Activated naive CD4-positive, alpha-beta T cell (primary cell): ENCODE data around the gene ABCF2.
A peak's percentile ranks its signal among the peaks of the same experiment; 100 is the strongest.

Experiments
- DNase-seq, 4 experiments: peaks; one replicate each; lab custom pipeline; 2025; lab: John Stamatoyannopoulos, UW

ABCF2 gene

DNA sequence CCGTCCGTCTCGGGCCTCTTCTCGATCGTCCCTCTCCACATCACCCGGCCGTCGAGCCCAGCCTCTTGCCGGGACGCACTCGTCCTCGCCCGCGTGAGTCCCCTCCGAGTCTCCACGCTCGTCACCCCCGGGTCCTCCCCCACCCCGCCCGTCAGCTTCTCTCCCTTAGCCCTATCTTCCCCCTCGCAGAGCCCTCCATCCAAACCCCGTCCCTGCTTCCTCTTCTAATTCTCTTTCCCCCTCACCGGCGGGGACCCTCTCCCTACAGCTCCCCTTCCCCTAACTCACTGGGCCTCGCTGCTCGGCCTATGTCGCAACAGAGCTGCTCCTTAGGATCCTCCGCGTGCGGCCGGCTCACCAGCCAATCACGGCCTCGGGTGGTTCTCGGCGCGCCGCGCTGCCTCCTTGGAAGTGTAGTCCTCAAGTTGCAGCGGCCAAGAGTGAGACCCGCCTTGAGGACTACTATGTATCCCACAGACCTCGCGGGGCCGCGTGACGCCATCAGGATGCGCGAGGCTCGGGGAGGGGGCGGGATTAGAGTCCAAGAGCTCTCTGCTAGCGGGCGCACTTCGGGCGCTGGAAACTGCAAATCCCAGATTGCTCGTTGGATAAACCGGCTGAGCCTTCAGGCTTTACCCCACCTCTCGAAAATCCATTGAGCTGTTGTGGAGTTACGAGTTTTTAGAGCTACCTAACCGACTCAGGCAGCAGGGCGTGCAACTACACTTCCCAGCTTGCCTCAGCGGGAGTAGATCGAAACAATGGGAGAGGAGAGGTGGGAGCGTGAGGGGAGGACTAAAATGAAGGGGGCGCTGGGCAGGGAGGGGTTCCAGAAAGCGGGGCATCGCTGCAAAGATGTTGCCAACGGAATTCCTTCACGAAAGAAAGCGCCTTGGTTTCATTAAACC lies at the start of gene ABCF2:
Gene ABCF2 (minus strand): TSS at position 331 of the 908 bp plus-strand sequence. CDS start 747 bp downstream, outside the sequence.
- DNase-seq: peak; percentile 90 to 98 (median 96)

DNA sequence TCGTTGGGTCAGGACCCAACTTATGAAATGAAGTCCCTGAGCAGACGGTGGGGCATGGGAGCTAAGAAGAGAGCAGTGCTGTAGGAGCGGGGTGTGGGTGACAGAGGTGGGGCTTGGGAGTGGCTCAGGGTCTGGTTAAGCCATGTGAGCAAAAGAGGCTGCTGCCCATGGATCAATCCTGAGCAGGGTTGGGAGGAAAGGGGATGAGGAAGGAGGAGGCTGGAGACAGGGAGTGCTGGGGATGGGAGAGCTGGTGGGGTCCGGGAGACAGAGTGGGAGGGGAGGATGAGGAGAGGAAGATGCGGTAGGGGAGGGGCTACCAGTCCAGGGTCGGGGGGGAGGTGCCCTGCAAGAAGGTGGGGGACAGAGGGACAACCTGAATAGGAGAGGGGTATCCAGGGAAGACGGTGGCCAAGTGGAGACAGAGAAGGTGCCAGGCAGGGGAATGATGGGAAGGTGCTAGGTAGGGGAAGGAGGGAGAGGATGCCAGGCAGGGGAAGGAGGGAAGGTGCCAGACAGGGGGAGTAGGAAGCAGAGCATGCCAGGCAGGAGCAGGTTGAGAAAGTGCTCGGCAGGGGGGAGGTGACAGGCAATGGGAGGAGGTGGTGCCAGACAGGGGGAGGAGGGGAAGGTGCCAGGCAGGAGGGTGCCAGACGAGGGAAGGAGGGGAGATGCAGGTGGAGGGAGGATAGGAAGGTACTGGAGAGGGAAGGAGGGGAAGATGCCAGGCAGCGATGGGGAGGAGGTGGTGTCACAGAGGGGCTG lies 49.0 kb upstream of the ABCF2 start:
- no peak for DNase-seq

DNA sequence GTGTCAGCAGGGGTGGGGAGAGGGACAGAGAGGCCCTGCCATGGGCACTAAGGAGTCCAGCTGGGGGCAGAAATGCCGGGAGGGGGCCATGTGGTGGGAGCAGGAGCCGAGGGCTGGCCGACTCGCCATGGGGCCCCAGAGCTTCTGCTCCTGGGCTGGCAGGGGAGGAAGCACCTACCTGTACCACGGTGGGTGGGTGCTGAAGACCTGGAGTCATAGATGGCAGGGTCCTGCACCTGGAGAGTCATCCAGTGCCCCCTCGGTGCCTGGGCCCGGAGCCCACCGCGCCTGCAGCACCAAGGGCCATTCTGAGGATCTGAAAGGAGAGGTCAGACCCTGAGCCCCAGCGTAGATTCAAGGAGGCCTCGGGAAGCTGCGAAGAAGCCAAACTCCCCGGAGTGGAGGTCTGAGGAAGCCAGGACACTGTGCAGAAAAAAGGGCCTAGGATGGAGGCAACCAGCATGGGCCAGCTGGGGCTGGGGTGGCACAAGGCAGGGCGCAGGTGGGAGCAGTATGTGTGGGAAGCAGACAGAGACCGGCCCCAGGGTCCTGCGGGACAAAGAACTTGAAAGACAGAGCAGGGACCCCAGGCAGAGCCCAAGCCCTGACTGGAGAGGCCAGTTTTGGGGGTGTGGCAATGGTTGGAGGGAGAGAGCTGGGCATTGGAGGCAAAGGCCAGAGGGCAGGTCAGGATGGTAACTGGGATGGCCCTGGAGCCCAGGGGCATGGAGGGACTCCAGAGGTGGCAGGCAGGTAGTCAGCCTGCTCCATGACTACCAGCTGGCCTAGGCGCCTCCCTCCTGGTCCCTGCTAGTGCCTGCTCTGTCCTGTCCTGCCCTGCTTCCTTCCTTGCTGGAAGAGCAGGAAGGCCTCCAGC lies 48.2 kb upstream of the ABCF2 start:
- DNase-seq: no peak

DNA sequence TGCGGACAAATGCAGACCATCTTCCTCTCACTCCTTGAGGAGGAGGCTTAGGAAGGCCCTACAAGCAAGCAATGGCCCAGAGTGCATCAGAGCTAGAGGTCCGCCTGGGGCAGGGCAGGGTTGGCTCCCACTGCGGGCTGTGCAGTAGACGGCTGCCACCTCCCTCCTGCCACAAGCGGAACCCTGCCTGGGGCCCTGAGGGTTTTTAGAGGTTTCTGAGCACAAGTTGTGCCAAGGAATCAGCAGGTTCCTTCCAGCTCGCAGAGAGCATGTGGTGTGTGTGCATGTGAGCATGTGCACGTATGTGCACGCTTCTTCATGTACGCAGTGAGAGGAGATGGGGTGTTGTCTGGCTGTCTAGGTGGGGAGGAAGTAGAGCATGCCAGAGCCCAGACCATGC lies 47.4 kb upstream of the ABCF2 start:
- DNase-seq: no peak

DNA sequence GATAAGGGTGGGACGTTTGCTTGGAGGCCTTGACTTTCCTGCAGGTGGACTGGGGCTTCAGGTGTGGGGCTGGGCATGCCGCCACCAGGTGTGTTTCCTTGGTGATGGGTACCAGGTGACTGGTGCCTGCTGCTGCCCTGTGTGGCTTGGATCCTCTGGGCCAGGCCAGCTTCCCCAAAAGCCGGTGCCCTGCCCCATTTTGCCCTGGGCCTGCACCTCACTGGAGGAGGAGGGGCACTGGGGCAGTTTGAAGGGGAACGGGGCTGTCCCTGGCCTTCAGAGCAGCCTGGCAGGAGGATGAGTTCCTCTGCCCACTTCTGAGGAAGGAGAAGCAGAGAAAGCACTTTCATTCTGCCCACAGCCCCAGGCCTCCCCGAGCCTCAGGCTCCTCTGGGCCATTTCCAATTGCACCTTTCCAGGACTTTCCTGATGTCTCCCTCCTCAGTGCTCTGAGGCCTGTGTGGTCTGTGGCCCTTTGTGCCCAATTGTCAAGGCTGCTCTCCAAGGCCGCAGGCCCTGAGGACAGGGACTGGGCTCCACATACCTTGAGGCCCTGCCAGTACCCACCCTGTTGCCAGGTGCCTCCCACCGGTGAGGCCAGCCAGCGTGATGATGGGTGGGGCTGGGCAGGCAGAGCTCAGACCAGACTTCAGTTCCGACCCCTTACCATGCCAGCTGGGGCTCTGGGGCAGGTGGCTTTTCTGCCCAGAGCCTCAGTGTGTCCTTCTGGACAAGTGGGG lies 46.8 kb upstream of the ABCF2 start:
- DNase-seq: no peak

DNA sequence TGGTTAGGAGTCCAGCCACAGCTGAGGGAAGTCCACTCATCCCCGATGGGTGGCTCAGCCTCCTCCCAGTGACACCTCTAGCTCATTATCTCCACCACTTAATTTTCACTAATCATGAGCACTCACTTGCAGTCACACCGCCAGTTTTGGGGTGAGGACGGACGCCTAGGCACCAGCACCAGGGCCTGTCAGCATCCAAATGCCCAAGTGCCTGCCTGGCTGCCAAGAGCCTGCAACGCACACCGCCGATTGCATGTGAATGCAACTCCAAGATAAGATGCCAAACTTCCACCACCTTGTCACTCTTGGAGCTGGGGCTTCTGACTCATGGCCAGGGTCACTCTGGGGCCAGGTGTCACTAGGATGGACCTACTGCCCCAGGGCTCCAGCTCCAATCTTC lies 45.9 kb upstream of the ABCF2 start:
- no peak for DNase-seq

DNA sequence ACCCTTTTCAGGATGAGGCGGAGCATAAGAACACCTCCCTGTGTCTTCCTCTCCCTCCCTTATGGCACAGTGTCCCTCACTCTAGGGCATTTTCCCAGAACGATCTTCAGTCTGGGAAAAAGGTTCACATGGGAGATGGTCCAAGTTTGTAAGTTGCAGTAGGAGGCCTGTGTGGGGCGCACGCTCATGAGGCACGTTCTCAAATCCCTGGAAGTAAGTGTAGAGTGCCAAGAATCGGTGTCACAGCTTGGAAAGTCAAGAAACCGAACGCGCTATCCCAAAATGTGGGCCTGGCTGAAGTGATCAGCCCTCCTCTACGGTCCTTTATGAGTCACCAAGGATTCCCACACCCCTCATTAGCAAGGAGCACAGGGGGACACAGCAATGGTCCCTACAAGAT lies 45.4 kb upstream of the ABCF2 start:
- no peak for DNase-seq

DNA sequence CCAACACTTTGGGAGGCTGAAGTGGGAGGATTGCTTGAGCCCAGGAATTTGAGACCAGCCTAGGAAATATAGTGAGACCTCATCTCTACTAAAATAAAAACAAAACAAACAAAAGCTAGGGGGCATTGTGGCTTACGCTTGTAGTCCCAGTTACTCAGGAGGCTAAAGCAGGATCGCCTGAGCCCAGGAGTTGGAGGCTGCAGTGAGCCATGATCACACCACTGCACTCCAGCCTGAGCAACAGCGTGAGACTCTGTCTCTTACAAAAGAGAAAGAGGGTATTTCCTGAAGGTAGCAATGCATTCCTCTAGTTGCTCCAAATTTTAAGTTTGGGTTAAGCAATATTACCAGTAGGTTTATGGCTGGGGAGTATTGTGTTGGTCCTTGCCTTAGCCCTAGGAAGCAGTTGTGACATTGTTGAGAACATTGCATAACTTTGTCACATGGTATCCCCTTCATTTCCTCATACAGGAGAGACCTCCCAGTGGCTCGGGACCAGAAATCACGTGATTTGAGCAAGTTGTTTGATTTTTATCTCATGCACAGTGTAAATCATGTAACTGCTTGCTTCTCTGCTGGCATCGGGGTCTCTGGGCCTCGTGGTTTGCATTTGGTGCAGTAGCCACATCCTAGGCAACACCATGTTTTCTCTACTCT lies 44.8 kb upstream of the ABCF2 start:
- DNase-seq: no peak

DNA sequence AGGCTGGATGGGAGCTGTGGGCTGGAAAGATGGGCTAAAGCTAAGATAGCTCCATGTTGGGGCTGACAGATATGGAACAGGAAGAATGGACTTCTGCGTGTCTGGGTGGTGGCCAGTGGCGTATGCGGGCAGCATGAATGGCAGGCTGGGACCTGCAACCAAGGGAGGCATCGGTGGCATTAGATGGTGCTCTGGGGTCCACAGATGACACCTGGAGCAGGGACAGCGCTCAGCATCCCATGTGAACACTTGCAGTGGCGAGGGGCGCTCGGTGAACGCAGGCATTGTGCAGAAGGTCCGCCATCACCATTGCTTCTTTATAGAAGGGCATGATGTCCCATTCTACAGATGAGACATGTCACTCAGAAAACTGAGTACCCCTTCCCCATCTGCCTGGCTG lies 42.5 kb upstream of the ABCF2 start:
- no peak for DNase-seq

DNA sequence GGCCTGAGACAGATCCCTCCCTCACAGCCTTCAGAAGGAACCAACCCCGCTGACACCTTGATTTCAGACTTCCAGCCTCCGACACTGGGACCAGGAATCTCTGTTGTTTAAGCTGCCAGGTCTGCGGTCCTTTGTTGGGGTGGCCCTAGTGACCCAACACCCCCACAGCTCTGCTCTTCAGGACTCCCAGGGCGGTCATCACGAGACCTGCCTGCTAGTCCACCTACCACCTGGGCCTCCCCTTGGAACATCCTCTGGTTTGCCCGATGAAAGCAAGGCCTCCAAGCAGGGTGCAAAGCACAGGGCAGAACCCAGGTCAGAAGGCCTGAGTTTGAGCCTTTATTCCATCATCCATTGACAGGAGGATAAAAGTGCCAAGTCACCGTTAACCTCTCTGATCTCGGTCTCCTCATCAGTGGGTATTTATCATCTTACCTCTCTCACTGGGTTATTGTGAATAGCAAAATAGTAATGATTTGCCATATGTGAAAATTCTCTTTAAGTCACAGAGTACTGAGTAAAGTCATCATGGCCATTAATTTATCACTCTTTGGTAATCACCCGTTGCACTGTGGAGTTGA lies 38.4 kb upstream of the ABCF2 start:
- DNase-seq: no peak

DNA sequence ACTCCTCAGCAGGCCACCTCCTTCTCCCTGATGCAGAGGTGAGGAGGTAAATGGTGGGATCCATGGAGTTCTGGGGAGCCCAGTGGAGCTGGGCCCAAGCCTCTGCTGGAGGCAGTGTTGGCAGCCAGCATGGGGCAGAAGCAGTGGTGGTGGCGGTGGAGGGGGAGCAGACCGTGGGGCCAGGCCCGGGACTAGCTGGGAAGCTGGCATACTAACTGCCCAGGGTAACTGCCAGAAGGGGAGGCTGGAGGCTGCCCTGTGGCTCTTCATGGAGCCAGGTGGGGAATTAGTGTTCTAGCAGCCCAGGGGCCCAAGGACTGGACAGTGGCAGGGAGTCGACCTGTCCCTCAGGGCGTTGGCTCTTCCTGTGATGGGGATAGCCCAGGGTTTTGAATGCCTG lies 37.6 kb upstream of the ABCF2 start:
- no peak for DNase-seq

DNA sequence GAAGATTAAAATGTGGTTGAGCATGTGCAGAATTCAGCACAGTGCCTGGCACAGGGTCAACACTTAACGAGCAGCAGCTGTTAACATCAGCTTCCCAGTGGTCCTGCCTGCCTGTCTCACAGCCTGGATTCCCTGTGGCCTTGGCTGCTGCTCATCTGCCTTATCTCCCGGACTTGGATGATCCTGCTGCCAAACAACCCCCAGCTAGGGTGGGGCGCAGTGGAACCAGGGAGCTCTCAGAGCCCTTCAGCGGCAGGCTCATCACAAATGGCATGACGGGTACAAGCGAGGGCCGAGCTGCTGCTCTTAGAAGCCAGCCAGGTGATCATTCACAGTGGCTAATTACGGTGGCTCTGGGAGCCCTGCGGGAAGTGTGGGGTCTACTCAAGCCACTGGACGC lies 34.5 kb upstream of the ABCF2 start:
- no peak for DNase-seq

DNA sequence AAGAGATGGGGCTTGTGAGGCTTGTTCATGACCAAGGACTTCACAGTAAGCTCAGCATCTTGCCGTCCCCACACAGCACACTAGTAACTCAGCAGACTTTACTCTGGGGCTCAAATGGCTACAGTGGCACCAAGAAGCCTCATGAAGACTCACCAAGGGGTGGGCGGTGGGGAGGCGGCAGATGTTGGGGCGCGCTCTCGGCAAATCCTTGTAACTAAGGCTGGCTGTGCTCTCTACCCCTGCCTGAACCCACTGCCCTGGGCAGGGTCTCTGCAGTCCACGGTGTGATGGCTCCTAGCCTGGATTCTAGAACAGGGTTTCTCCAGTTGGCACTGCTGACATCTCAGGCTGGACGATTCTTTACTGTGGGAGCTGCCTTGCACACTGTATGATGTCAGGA lies 33.9 kb upstream of the ABCF2 start:
- no peak for DNase-seq

DNA sequence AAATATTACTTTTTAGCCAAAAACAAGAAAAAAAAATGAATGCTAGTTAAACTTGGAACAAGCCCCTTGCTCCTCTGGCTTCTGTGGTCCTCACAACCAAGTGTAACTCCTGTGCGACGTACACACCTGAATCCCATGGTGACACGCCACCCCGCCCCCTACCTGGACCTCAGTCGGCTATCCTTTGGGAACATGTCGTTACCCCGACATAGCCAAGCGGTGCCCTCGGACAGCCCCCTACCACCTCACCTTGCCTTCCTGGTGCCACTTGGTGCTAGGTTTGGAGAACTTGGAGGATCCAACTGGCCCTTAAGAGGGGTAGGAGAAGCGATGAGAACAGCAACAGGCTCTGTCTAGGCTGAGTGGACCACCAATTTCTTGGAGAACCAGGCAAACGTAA lies 33.5 kb upstream of the ABCF2 start:
- DNase-seq: no peak

DNA sequence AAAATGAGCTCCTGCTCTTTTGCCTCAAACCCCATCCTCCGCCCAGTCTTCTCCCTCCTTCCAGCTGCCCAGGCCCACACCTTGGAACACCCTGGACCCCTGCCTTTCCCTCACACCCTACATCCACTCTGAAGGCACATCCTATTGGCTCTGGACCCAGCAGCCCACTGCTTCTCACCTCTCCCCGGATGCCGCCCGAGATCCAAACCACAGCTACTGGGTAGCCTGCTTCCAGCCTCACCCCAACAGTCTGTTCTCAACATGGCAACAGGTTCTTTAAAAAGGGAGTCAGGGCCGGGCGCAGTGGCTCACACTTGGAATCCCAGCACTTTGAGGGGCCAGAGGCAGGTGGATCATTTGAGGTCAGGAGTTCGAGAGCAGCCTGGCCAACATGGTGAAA lies 31.0 kb upstream of the ABCF2 start:
- no peak for DNase-seq

DNA sequence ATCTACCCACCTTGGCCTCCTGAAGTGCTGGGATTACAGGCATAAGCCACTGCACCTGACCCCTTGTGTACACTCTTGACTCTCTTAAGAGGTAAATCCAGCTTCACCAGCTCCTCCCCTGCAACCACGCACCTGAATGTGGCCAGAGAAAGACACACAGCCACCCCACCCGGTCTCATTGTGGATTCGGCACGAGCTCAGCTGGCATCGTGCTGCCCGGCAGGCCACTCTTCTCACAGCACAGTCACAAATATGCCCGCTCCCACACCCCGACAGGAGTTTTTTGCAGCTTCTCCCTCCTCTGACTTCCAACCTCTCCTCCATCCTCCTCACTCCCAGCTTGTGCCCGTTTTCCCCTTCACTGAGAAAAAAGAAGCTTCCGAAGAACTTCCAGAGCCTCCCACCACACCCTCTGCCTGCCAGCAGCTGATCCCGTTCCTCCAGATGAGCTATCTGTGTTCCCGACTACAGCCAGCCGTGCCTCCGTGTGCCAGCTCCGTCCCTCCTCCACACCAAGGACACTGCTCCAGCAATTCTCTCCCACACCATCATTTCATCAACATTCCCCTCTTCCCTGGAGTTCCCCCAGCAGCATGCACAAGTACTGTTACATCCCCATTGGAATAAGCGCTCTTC lies 29.5 kb upstream of the ABCF2 start:
- DNase-seq: no peak

DNA sequence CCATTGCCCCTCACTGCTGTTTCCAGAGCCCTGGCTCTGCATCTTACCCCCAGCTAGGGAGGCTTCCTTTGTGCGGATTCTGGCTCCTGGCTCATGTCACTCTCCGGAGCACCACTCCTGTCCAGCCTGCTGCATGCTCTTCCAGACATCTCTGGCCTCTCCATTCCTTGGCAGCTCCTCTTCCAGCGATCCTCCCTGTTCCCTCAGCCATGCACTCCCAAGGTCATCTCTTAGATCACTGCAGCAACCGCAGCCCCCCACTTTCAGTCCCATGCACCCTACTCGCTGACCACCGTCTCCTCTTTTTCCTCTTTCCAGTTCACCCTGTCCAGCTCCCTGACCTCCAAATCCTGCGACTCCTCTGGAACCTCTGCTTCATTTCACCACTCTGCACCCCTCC lies 28.4 kb upstream of the ABCF2 start:
- DNase-seq: no peak

DNA sequence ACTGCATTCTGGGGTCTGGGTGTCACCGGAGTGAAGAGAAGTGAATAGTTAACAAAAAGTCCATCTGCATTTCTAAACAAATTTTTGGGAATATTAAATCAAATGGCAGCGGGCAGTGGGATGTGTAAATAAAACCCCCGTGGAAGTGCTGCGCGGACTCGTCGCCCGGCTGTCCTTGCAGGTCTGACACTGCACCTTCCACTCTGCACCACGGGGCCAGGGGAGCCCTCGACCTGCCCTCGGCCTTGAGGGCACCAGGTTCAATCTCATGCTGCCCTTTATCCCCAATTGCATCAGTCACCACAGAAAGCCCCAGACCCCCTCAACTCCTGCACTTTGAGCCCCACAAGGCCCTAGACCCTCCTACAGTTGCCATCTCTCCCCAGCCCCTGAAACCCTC lies 27.8 kb upstream of the ABCF2 start:
- DNase-seq: no peak

DNA sequence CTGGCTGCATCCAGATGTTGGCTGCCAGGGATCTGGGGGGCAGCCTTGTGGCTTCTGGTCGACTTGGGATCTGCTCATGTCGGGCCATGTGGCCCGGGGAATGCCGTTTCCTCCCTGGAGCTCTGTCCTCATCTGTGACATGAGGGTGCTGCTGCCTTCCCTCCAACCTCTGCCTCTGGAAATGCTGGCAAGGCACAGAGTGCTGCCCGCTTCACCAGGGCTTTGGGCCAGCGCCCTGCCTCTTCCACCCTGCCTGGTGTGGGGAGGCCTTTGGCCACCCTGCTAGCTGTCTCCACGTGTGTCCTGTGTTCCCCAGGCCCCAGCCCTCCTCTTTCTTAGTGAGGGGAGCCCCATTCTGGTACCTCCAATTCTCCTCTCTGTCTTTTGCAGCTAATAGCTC lies 27.3 kb upstream of the ABCF2 start:
- DNase-seq: no peak
